HG02678 (cell line): Measurements from ENCODE around the gene PXT1.

Experiments used
- ATAC-seq: cut with Tn5 transposase; IDR thresholded peaks from one replicate; pipeline ENCODE4 v1.9.1; 2021; ENCODE audit warnings: mild to moderate bottlenecking, moderate library complexity; ENCODE audit not compliant: unreplicated experiment

The PXT1 gene

GRCh38 chr6:36349240-36349639 lies 93.4 kb downstream of the PXT1 start:
- no peak for ATAC-seq

GRCh38 chr6:36347621-36348020 lies 95.0 kb downstream of the PXT1 start:
- no peak for ATAC-seq

- ATAC-seq = no peak
Measured at GRCh38 chr6:36346486-36347273, 96.0 kb downstream of the PXT1 start.

GRCh38 chr6:36345681-36346466 lies 96.8 kb downstream of the PXT1 start:
- no peak for ATAC-seq

- ATAC-seq = no peak
Measured at GRCh38 chr6:36343109-36343680, 99.5 kb downstream of the PXT1 start.

- ATAC-seq = no peak
Measured at GRCh38 chr6:36340618-36341454, 101.8 kb downstream of the PXT1 start.
